Activated B cell treated with CpG ODN at 0.5 μM for 24 hours (primary cell): ENCODE data around the gene NFATC4. TPM values are rescaled to one million over a fixed set of nuclear protein-coding genes. Genes with fewer than 3 reads are reported as not detected.

ENCODE experiments used
- ATAC-seq: fragments of 200-7000 bp; cut with Tn5 transposase; one replicate; pipeline ENCODE4 v1.10.0; 2021; ENCODE audit warnings: low read depth, mild to moderate bottlenecking, moderate library complexity
- CTCF ChIA-PET: fragments of 350-600 bp; sonication (Branson Sonifier 250); formaldehyde crosslinking; loops from one replicate; lab custom pipeline; 2021; ENCODE audit warnings: antibody characterized with exemption; lab: Charles Lee
- POLR2A ChIA-PET: fragments of 350-600 bp; sonication (Branson Sonifier 250); formaldehyde crosslinking; loops from one replicate; lab custom pipeline; 2021; ENCODE audit warnings: antibody characterized with exemption; lab: Charles Lee
- DNase-seq: peaks from one replicate; pipeline ENCODE4 v3.0.0; 2022
- H3K27ac Mint-ChIP-seq: one replicate; pipeline ENCODE4 v1.8.0; 2020; ENCODE audit warnings: mixed read lengths
- H3K27me3 Mint-ChIP-seq: one replicate; pipeline ENCODE4 v1.8.0; 2021; ENCODE audit warnings: mixed read lengths
- H3K36me3 Mint-ChIP-seq: one replicate; pipeline ENCODE4 v1.8.0; 2021; ENCODE audit warnings: low read depth, mixed read lengths
- H3K4me1 Mint-ChIP-seq: one replicate; pipeline ENCODE4 v1.8.0; 2021; ENCODE audit warnings: mixed read lengths
- H3K4me3 Mint-ChIP-seq: one replicate; pipeline ENCODE4 v1.8.0; 2020; ENCODE audit warnings: mild to moderate bottlenecking, mixed read lengths
- H3K9me3 Mint-ChIP-seq: one replicate; pipeline ENCODE4 v1.8.0; 2020; ENCODE audit warnings: mixed read lengths
- CTCF ChIP-seq: fragments of 200-600 bp; IDR thresholded peaks from one replicate; pipeline ENCODE4 v1.8.0; 2022; ENCODE audit warnings: antibody characterized with exemption, mild to moderate bottlenecking
- intact Hi-C: fragments of 100-400 bp; cut with micrococcal nuclease; formaldehyde crosslinking; loops from one replicate; pipeline ENCODE4 v1.15.1; 2024
- total RNA-seq: library from RNA; stranded (reverse); gene quantifications from 2 replicates; pipeline ENCODE4 v1.2.3, GENCODE V29; 2022

Gene NFATC4
- total RNA-seq, 1 donor from 2014 or later: 9.4 TPM

- DNase-seq (peak; percentile 63), ATAC-seq (peak; percentile 95)
- Mint-ChIP-seq H3K9me3 (no peaks in the 10 kb centered on the region), H3K27me3 (peaks cover 14% of the 10 kb centered on the region), H3K4me1 (peaks cover 39% of the 10 kb centered on the region), H3K36me3 (peaks cover 14% of the 10 kb centered on the region), H3K27ac (peak overlapping the region; percentile 42), H3K4me3 (peak overlapping the region; percentile 83)
- TF ChIP-seq CTCF: no peak
- CTCF ChIA-PET: interaction anchor here (0.7 to 13.6 kb wide), 22 partner anchors 9 to 342 kb away, joined by 3 to 353 read pairs (median 4); partner anchors contain the start of genes CBLN3, CIDEB, DHRS1 and KHNYN
- intact Hi-C loops: loop anchor here (1.0 to 10.0 kb wide), 9 partner anchors 21 to 778 kb away; partner anchors contain the start of genes CHMP4A, DHRS1, LTB4R and NOP9
- POLR2A ChIA-PET: interaction anchor here (0.5 to 11.5 kb wide), 19 partner anchors 18 to 1904 kb away, joined by 3 to 216 read pairs (median 4); partner anchors contain the start of genes CBLN3, CIDEB, DHRS1 and IRF9
Measured at GRCh38 chr14:24332268-24332993, 35.6 kb upstream of the NFATC4 start.

- no peak for ATAC-seq
- no peaks in the 10 kb centered on the region for H3K9me3 Mint-ChIP-seq
- peak; percentile 46 for DNase-seq
- no peak within 1 kb of the TSS for H3K27ac Mint-ChIP-seq
- intact Hi-C loops: loop anchor here (5.0 to 10.0 kb wide), 3 partner anchors 37 to 780 kb away; partner anchors contain the start of genes DHRS1, NOP9, THTPA and ZFHX2
- POLR2A ChIA-PET: interaction anchor here (1.1 to 11.5 kb wide), 6 partner anchors 11 to 102 kb away, joined by 3 to 216 read pairs (median 16); partner anchors contain the start of genes CBLN3 and KHNYN
- no peak for TF ChIP-seq CTCF
- H3K27me3 Mint-ChIP-seq: peaks cover 14% of the 10 kb centered on the region
- peaks cover 52% of the 10 kb centered on the region for H3K4me1 Mint-ChIP-seq
- peak within 1 kb of the TSS; percentile 41 for H3K4me3 Mint-ChIP-seq
- peaks cover 21% of the 10 kb centered on the region for H3K36me3 Mint-ChIP-seq
- CTCF ChIA-PET: interaction anchor here (1.4 to 13.6 kb wide), 6 partner anchors 11 to 146 kb away, joined by 4 to 353 read pairs (median 18); partner anchors contain the start of genes CBLN3, IPO4 and KHNYN
Measured at GRCh38 chr14:24334431-24335291, 33.3 kb upstream of the NFATC4 start, which contains the start of gene ADCY4. Gene ADCY4 (minus strand): TSS chr14:24335071. CDS start chr14:24334652, 419 bp downstream.

GRCh38 chr14:24335461-24336171 lies 32.4 kb upstream of the NFATC4 start:
- no peaks in the 10 kb centered on the region for H3K9me3 Mint-ChIP-seq
- H3K4me1 Mint-ChIP-seq: peaks cover 58% of the 10 kb centered on the region
- peaks cover 22% of the 10 kb centered on the region for H3K36me3 Mint-ChIP-seq
- intact Hi-C loops: loop anchor here (10.0 kb wide), 2 partner anchors 339 to 781 kb away; partner anchors contain the start of genes THTPA and ZFHX2
- ATAC-seq (no peak), DNase-seq (no peak)
- peaks cover 14% of the 10 kb centered on the region for H3K27me3 Mint-ChIP-seq
- TF ChIP-seq CTCF: no peak
- H3K27ac Mint-ChIP-seq: no peak overlapping the region
- POLR2A ChIA-PET: interaction anchor here (1.1 to 11.5 kb wide), 4 partner anchors 30 to 101 kb away, joined by 3 to 216 read pairs (median 15); partner anchors contain the start of genes CBLN3 and KHNYN
- CTCF ChIA-PET: interaction anchor here (1.1 to 13.6 kb wide), 2 partner anchors 74 to 98 kb away, joined by 3 to 353 read pairs; partner anchors contain the start of genes CBLN3 and KHNYN
- peak overlapping the region; percentile 38 for H3K4me3 Mint-ChIP-seq

- ATAC-seq (no peak), DNase-seq (no peak)
- ChIA-PET CTCF (interaction anchor here (0.7 to 13.6 kb wide), 2 partner anchors 26 to 97 kb away, joined by 3 to 353 read pairs; partner anchors contain the start of genes CBLN3, KHNYN and LTB4R), POLR2A (interaction anchor here (1.0 to 11.5 kb wide), 2 partner anchors 94 to 99 kb away, joined by 3 to 216 read pairs; partner anchors contain the start of genes CBLN3 and KHNYN)
- H3K9me3 Mint-ChIP-seq: no peaks in the 10 kb centered on the region
- TF ChIP-seq CTCF: no peak
- no peak overlapping the region for H3K4me3 Mint-ChIP-seq
- no peak overlapping the region for H3K27ac Mint-ChIP-seq
- H3K4me1 Mint-ChIP-seq: peaks cover 51% of the 10 kb centered on the region
- H3K27me3 Mint-ChIP-seq: peaks cover 18% of the 10 kb centered on the region
- peaks cover 22% of the 10 kb centered on the region for H3K36me3 Mint-ChIP-seq
- intact Hi-C loops: loop anchor here (10.0 kb wide), 2 partner anchors 338 to 782 kb away; partner anchors contain the start of genes THTPA and ZFHX2
Measured at GRCh38 chr14:24337144-24337823, 30.7 kb upstream of the NFATC4 start.
